Measurements from ENCODE around the gene DNM1L. TPM values are rescaled to one million over a fixed set of nuclear protein-coding genes. Genes with fewer than 3 reads are reported as not detected.

The DNM1L gene
- total RNA-seq, 3 donors from 2014 or later (not counting 1 experiment from before 2014, with no cell fraction given): 69.2 to 84.9 (median 81.0) TPM

DNA sequence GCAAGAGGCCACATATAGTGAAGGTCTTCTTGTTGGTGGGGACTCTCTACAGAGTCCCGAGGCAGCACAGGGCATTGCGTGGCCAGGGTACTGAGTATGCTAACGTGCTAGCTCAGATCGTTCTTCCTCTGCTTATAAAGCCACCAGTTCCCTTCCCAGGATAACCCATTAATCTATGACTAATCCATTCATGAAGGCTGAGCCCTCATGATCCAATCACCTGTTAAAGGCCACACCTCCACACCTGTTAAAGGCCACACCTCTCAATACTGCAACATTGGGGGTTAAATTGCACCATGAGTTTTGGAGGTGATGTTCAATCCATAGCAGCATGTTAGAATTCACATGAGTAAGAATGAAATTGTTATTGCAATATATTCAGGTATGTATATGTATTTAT is 89.4 kb downstream of the DNM1L start:
- no peaks in the 10 kb centered on the region for H3K36me3 ChIP-seq (ENCODE audit: control insufficient read depth, insufficient read depth, low read length)
- TF ChIP-seq, protein P1, sequence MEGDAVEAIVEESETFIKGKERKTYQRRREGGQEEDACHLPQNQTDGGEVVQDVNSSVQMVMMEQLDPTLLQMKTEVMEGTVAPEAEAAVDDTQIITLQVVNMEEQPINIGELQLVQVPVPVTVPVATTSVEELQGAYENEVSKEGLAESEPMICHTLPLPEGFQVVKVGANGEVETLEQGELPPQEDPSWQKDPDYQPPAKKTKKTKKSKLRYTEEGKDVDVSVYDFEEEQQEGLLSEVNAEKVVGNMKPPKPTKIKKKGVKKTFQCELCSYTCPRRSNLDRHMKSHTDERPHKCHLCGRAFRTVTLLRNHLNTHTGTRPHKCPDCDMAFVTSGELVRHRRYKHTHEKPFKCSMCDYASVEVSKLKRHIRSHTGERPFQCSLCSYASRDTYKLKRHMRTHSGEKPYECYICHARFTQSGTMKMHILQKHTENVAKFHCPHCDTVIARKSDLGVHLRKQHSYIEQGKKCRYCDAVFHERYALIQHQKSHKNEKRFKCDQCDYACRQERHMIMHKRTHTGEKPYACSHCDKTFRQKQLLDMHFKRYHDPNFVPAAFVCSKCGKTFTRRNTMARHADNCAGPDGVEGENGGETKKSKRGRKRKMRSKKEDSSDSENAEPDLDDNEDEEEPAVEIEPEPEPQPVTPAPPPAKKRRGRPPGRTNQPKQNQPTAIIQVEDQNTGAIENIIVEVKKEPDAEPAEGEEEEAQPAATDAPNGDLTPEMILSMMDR (IDR thresholded peaks at IDR 0.05): no peak
- H3K27ac ChIP-seq (ENCODE audit: low read length): no peak overlapping the region
- H3K4me1 ChIP-seq (ENCODE audit: control insufficient read depth, insufficient read depth, low read length): no peaks in the 10 kb centered on the region
- 87% methylated on average over 4 of the region's 4 CpGs for WGBS (ENCODE audit: insufficient coverage)
- DNase-seq (no peak), ATAC-seq (no peak)
- no peaks in the 10 kb centered on the region for H3K27me3 ChIP-seq (ENCODE audit: control insufficient read depth, insufficient read depth, low read length)
- Mint-ChIP-seq H3K9me3 (no peaks in the 10 kb centered on the region), H3K27me3 (ENCODE audit: low read depth in 2 of 2) (peaks cover 20 to 34% of the 10 kb centered on the region in 2 donors), H3K36me3 (no peaks in the 10 kb centered on the region), H3K4me3 (no peak overlapping the region), H3K4me1 (no peaks in the 10 kb centered on the region), H3K27ac (no peak overlapping the region)
- no peaks in the 10 kb centered on the region for H3K9me3 ChIP-seq (ENCODE audit: control insufficient read depth, insufficient read depth, low read length)
- intact Hi-C loops (cut with micrococcal nuclease): no loop called here
- H3K4me3 ChIP-seq (ENCODE audit: low read length): no peak overlapping the region

DNA sequence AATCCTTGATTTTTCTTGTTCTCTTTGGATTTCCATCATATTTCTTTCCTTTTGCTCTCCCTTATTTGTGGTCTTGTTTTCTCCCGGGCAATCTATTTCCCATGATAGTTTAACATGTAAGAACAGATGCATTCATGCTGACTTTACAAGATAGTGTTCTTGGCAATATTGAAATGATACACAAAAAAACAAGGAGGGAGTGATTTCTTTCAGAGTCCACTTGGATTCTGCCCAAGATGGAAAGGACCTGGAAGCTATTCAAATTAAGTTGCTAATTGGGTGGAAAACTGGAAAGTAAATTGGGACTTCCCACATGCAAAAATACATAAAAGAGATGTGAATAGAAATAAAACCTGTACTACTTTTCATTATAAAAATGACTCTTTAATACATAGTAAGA is 91.0 kb downstream of the DNM1L start:
- Histone ChIP-seq H3K4me1 (ENCODE audit: control insufficient read depth, insufficient read depth, low read length) (no peaks in the 10 kb centered on the region), H3K27me3 (ENCODE audit: control insufficient read depth, insufficient read depth, low read length) (no peaks in the 10 kb centered on the region), H3K4me3 (ENCODE audit: low read length) (no peak overlapping the region), H3K9me3 (ENCODE audit: control insufficient read depth, insufficient read depth, low read length) (no peaks in the 10 kb centered on the region), H3K27ac (ENCODE audit: low read length) (no peak overlapping the region), H3K36me3 (ENCODE audit: control insufficient read depth, insufficient read depth, low read length) (no peaks in the 10 kb centered on the region)
- TF ChIP-seq, protein P1 (IDR thresholded peaks at IDR 0.05): no peak
- no peaks in the 10 kb centered on the region for H3K36me3 Mint-ChIP-seq
- no peaks in the 10 kb centered on the region for H3K9me3 Mint-ChIP-seq
- no peak for ATAC-seq
- H3K27ac Mint-ChIP-seq: no peak overlapping the region
- intact Hi-C loops (cut with micrococcal nuclease): no loop called here
- H3K4me3 Mint-ChIP-seq: no peak overlapping the region
- H3K27me3 Mint-ChIP-seq (ENCODE audit: low read depth in 2 of 2): peaks cover 19 to 38% of the 10 kb centered on the region in 2 donors
- H3K4me1 Mint-ChIP-seq: no peaks in the 10 kb centered on the region
- DNase-seq: no peak
- 100% methylated on average over 1 of the region's 1 CpG for WGBS (ENCODE audit: insufficient coverage)

DNA sequence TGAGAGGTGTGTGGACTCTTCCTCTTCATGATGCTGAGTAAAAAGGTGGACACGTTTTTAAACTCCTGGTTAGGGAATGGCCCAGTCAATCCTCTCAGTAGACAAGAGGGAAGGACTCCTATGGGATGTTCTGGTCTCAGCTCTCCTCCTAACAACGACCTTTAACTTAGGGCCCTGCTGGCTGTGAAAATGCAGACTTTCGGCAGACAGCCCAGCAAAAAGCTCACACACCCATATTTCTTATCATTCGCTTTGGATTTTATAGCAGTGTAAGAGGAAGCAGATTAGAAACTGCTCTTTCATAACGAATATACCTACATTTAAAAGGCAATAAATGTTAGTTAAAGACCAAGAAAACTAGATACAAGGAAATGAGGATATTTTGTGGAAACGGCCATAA is 94.6 kb downstream of the DNM1L start:
- TF ChIP-seq, protein P1 (IDR thresholded peaks at IDR 0.05): no peak
- Mint-ChIP-seq H3K27me3 (ENCODE audit: low read depth in 2 of 2) (peaks cover 19 to 30% of the 10 kb centered on the region in 2 donors), H3K9me3 (no peaks in the 10 kb centered on the region), H3K4me3 (no peak overlapping the region), H3K4me1 (no peaks in the 10 kb centered on the region), H3K27ac (no peak overlapping the region), H3K36me3 (no peaks in the 10 kb centered on the region)
- WGBS (ENCODE audit: insufficient coverage): 70% methylated on average over 3 of the region's 6 CpGs
- Histone ChIP-seq H3K9me3 (ENCODE audit: control insufficient read depth, insufficient read depth, low read length) (no peaks in the 10 kb centered on the region), H3K36me3 (ENCODE audit: control insufficient read depth, insufficient read depth, low read length) (no peaks in the 10 kb centered on the region), H3K27me3 (ENCODE audit: control insufficient read depth, insufficient read depth, low read length) (no peaks in the 10 kb centered on the region), H3K27ac (ENCODE audit: low read length) (no peak overlapping the region), H3K4me1 (ENCODE audit: control insufficient read depth, insufficient read depth, low read length) (no peaks in the 10 kb centered on the region), H3K4me3 (ENCODE audit: low read length) (no peak overlapping the region)
- DNase-seq (no peak), ATAC-seq (no peak)
- intact Hi-C loops (cut with micrococcal nuclease): no loop called here

DNA sequence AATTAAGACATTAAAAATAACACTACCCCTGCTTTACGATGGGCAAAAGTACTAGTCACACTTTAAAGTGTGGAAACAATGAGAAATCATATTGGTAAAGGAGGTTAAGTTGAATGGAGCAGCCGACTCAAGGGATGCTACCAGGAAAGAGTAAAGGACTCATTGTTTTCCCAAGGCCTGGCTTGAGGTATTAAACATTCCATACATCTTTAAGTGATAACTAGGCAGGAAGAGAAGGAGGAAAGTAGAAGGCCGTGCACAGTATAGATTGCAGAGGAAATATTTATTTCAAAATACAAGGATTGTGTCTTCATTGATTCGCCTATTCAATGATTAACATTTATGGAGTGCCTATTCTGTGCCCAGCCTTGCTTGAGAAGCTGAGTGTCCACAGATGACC is 97.2 kb downstream of the DNM1L start:
- no peak overlapping the region for H3K4me3 ChIP-seq (ENCODE audit: low read length)
- WGBS (ENCODE audit: insufficient coverage): 87% methylated on average over 2 of the region's 4 CpGs
- Mint-ChIP-seq H3K27me3 (ENCODE audit: low read depth in 2 of 2) (peaks cover 19 to 31% of the 10 kb centered on the region in 2 donors), H3K36me3 (no peaks in the 10 kb centered on the region), H3K4me1 (no peaks in the 10 kb centered on the region), H3K4me3 (no peak overlapping the region), H3K9me3 (no peaks in the 10 kb centered on the region), H3K27ac (no peak overlapping the region)
- peaks cover 2% of the 10 kb centered on the region for H3K27me3 ChIP-seq (ENCODE audit: control insufficient read depth, insufficient read depth, low read length)
- no peaks in the 10 kb centered on the region for H3K9me3 ChIP-seq (ENCODE audit: control insufficient read depth, insufficient read depth, low read length)
- TF ChIP-seq, protein P1 (IDR thresholded peaks at IDR 0.05): no peak
- ATAC-seq: no peak
- intact Hi-C loops (cut with micrococcal nuclease): no loop called here
- H3K27ac ChIP-seq (ENCODE audit: low read length): no peak overlapping the region
- DNase-seq: no peak
- no peaks in the 10 kb centered on the region for H3K4me1 ChIP-seq (ENCODE audit: control insufficient read depth, insufficient read depth, low read length)
- no peaks in the 10 kb centered on the region for H3K36me3 ChIP-seq (ENCODE audit: control insufficient read depth, insufficient read depth, low read length)

Data from natural killer cell (primary cell).